Measurements from ENCODE around the gene TMC2. TPM values are rescaled to one million over a fixed set of nuclear protein-coding genes. Genes with fewer than 3 reads are reported as not detected.

The TMC2 gene
- total RNA-seq, 6 donors from 2014 or later: 0.22 to 0.57 (median 0.41) TPM; not detected in 2

GRCh38 chr20:2515203-2515602, 21.2 kb upstream of the TMC2 start:
- Histone ChIP-seq H3K27me3 (no peaks in the 10 kb centered on the region), H3K9me3 (no peaks in the 10 kb centered on the region), H3K4me1 (no peaks in the 10 kb centered on the region), H3K4me3 (no peak overlapping the region), H3K27ac (no peak overlapping the region), H3K36me3 (no peaks in the 10 kb centered on the region)
- ATAC-seq (ENCODE audit: low FRiP score in 2 of 2) (no peak), DNase-seq (no peak)
- no peak for TF ChIP-seq POLR2AphosphoS5 (IDR thresholded peaks at IDR 0.05)
- no peak for TF ChIP-seq POLR2A (IDR thresholded peaks at IDR 0.05)
- TF ChIP-seq EP300 (IDR thresholded peaks at IDR 0.05): no peak
- no peak for TF ChIP-seq CTCF (IDR thresholded peaks at IDR 0.05)
- 75% methylated on average over 1 of the region's 1 CpG for WGBS, 2 donors

GRCh38 chr20:2516399-2516798, 20.0 kb upstream of the TMC2 start:
- Histone ChIP-seq H3K36me3 (no peaks in the 10 kb centered on the region), H3K4me1 (peaks cover 0 to under 1% (median 0%) of the 10 kb centered on the region in 4 donors), H3K27ac (no peak overlapping the region), H3K27me3 (no peaks in the 10 kb centered on the region), H3K9me3 (no peaks in the 10 kb centered on the region), H3K4me3 (no peak overlapping the region)
- no peak for TF ChIP-seq CTCF (IDR thresholded peaks at IDR 0.05)
- no peak for TF ChIP-seq POLR2AphosphoS5 (IDR thresholded peaks at IDR 0.05)
- TF ChIP-seq EP300 (IDR thresholded peaks at IDR 0.05): no peak
- no peak for TF ChIP-seq POLR2A (IDR thresholded peaks at IDR 0.05)
- peak in 1 of 2 donors; percentile 16 for ATAC-seq (ENCODE audit: low FRiP score in 2 of 2)
- no peak for DNase-seq
- 64 to 94% methylated on average over 2 of the region's 2 CpGs for WGBS, 2 donors

GRCh38 chr20:2518096-2518495, 18.3 kb upstream of the TMC2 start:
- no peaks in the 10 kb centered on the region for H3K36me3 ChIP-seq
- peaks cover 0 to 6% (median 2%) of the 10 kb centered on the region in 4 donors for H3K4me1 ChIP-seq
- no peak overlapping the region for H3K4me3 ChIP-seq
- no peak overlapping the region for H3K27ac ChIP-seq
- H3K27me3 ChIP-seq: no peaks in the 10 kb centered on the region
- TF ChIP-seq POLR2A (IDR thresholded peaks at IDR 0.05) (no peak), CTCF (IDR thresholded peaks at IDR 0.05) (no peak), POLR2AphosphoS5 (IDR thresholded peaks at IDR 0.05) (no peak), EP300 (IDR thresholded peaks at IDR 0.05) (no peak)
- DNase-seq: no peak
- no peaks in the 10 kb centered on the region for H3K9me3 ChIP-seq
- WGBS, 2 donors: 78 to 84% methylated on average over 10 of the region's 10 CpGs
- ATAC-seq (ENCODE audit: low FRiP score in 2 of 2): no peak

- Histone ChIP-seq H3K4me1 (peaks cover 0 to 6% (median 2%) of the 10 kb centered on the region in 4 donors), H3K36me3 (no peaks in the 10 kb centered on the region), H3K9me3 (no peaks in the 10 kb centered on the region), H3K4me3 (no peak overlapping the region), H3K27me3 (no peaks in the 10 kb centered on the region), H3K27ac (no peak overlapping the region)
- no peak for ATAC-seq (ENCODE audit: low FRiP score in 2 of 2)
- DNase-seq: no peak
- WGBS, 2 donors: 70 to 77% methylated on average over 4 of the region's 4 CpGs
- no peak for TF ChIP-seq POLR2A (IDR thresholded peaks at IDR 0.05)
- TF ChIP-seq POLR2AphosphoS5 (IDR thresholded peaks at IDR 0.05): no peak
- no peak for TF ChIP-seq CTCF (IDR thresholded peaks at IDR 0.05)
- TF ChIP-seq EP300 (IDR thresholded peaks at IDR 0.05): no peak
These were observed 17.8 kb upstream of the TMC2 start for GRCh38 chr20:2518558-2518957.

- H3K36me3 ChIP-seq: no peaks in the 10 kb centered on the region
- no peaks in the 10 kb centered on the region for H3K27me3 ChIP-seq
- no peaks in the 10 kb centered on the region for H3K9me3 ChIP-seq
- no peak overlapping the region for H3K27ac ChIP-seq
- DNase-seq: no peak
- WGBS, 2 donors: 92 to 97% methylated on average over 4 of the region's 4 CpGs
- ATAC-seq (ENCODE audit: low FRiP score in 2 of 2): no peak
- no peak for TF ChIP-seq CTCF (IDR thresholded peaks at IDR 0.05)
- TF ChIP-seq POLR2AphosphoS5 (IDR thresholded peaks at IDR 0.05): no peak
- TF ChIP-seq EP300 (IDR thresholded peaks at IDR 0.05): no peak
- TF ChIP-seq POLR2A (IDR thresholded peaks at IDR 0.05): no peak
- H3K4me1 ChIP-seq: peaks cover 3 to 10% (median 6%) of the 10 kb centered on the region in 4 donors
- H3K4me3 ChIP-seq: no peak overlapping the region
These were observed 17.1 kb upstream of the TMC2 start for GRCh38 chr20:2519115-2519809.

Data from upper lobe of left lung (tissue), 6 donors.